Smooth muscle cell of the pulmonary artery (primary cell): ENCODE data around the gene SPECC1. TPM values are rescaled to one million over a fixed set of nuclear protein-coding genes. Genes with fewer than 3 reads are reported as not detected.

Experiments
- total RNA-seq: library from RNA; depleted of rRNA; stranded (reverse); fragments of >200 nt; gene quantifications from 2 replicates; pipeline ENCODE4 v1.2.3, GENCODE V29; 2014

The SPECC1 gene, protein sequence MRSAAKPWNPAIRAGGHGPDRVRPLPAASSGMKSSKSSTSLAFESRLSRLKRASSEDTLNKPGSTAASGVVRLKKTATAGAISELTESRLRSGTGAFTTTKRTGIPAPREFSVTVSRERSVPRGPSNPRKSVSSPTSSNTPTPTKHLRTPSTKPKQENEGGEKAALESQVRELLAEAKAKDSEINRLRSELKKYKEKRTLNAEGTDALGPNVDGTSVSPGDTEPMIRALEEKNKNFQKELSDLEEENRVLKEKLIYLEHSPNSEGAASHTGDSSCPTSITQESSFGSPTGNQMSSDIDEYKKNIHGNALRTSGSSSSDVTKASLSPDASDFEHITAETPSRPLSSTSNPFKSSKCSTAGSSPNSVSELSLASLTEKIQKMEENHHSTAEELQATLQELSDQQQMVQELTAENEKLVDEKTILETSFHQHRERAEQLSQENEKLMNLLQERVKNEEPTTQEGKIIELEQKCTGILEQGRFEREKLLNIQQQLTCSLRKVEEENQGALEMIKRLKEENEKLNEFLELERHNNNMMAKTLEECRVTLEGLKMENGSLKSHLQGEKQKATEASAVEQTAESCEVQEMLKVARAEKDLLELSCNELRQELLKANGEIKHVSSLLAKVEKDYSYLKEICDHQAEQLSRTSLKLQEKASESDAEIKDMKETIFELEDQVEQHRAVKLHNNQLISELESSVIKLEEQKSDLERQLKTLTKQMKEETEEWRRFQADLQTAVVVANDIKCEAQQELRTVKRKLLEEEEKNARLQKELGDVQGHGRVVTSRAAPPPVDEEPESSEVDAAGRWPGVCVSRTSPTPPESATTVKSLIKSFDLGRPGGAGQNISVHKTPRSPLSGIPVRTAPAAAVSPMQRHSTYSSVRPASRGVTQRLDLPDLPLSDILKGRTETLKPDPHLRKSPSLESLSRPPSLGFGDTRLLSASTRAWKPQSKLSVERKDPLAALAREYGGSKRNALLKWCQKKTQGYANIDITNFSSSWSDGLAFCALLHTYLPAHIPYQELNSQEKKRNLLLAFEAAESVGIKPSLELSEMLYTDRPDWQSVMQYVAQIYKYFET
- total RNA-seq: 4.0 and 6.1 TPM in 2 replicates

DNA sequence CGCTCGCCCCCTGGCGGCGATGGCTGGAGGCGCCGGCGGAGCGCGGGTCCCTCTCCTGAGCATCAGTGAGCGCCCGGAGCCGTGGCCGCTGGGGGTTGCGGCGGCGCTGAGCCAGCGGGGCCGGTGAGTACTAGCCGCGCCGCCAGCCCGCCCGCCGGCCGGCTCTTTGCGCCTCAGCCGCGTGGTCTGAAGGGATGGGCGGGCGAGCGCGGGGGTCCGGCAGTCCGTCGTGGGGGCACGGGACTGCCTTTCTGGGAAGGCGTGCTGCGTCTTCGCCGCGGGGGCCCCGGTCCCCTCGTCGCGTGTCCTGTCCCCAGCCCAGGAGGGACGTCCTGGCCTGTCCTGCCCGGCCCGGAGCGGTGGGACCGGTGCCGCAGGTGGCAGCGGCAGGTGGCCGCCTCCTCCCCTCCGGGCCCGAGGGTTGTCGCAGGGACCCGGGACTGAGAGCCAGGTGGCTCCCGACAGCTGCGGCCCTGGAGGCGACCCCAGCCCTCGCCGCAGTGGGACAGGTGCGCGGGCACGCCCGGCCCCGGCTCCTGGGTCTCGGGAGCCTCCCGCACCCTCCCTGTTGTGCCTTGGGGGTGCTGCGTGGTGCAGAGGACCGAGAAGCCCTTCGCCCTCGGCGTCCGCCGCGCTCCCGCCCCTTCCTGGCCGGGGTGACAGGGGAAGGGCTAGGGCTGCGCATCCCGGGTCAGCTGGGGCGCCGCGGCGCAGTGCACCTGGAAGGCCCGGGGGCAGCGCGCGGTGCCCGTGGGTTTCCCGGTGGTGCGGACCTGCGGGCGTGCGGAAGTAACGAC, at the start of gene SPECC1:
Gene SPECC1 (plus strand): TSS at position 58 of the 797 bp plus-strand sequence. CDS start 87,293 bp downstream, outside the sequence.

DNA sequence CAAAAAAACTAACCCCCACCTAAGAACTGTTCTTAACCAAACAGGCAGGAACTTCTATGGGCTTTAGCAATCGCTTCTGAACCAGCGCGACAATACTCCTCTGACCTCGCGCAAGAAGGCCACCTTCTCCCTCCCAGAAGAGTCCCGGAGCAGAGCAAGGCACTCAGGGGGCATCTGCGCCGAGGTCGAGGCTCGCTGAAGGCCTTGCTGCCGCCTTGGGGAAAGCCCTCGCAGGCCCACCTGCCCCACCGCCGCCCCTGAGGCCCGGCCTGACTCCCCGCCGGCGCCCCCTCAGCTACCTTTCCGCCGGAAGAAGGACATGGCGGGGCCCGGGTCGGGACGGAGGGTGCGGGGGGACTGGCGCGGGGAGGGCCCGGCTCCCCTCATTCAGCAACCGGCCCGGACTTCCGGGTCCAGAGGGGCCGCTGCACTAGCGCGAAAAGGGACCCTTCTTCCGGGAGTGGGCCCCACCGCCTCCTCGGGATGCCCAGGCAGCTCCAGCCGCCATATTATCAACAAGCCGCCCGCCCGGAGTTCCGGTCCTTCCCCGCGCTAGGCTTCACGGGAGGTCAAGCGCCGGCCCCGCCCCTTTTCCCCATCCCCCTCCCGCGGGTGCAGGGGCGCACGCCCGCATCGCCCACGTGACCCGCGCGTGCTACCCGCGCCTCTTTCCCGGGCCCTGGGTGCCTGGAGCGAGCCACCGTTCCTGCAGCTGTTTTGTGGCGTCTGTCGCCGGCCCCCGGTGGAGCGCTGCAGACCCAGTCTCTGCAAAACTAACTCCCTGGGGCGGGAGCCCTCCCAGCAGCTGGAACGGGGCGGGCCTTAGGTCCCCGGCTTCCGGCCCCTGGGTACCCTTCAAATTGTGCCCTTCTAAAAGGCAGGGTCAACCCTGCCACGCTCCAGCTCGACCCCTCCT, 31.6 kb upstream of the SPECC1 start, which contains the start of gene AKAP10:
Gene AKAP10 (minus strand): TSS at position 536 of the 916 bp plus-strand sequence. CDS start 149 bp downstream, at position 387.

Other genes with a start within 250 kb of the SPECC1 start
- 20.1 and 24.6 TPM in 2 replicates for gene ULK2, start 141.4 kb upstream of the SPECC1 start, total RNA-seq
- 27.6 and 27.8 TPM in 2 replicates for gene AKAP10, start 31.5 kb upstream of the SPECC1 start, total RNA-seq